Medulla oblongata (tissue), 1 donor: ENCODE results near the gene SGCB.

Experiments used
- DNase-seq: peaks from one replicate; pipeline ENCODE4 v3.0.0-alpha.2; 2015; ENCODE audit errors: extremely low spot score

Gene SGCB

GRCh38 chr4:52019936-52020657 is 18.0 kb downstream of the SGCB start, which contains the start of gene LRRC66:
Gene LRRC66, minus strand, starts transcription at chr4:52020363. Its CDS starts 2,750 bp downstream, at chr4:52017613.
- no peak for DNase-seq

- no peak for DNase-seq
Observed at GRCh38 chr4:52017814-52018213, 20.3 kb downstream of the SGCB start.

DNA sequence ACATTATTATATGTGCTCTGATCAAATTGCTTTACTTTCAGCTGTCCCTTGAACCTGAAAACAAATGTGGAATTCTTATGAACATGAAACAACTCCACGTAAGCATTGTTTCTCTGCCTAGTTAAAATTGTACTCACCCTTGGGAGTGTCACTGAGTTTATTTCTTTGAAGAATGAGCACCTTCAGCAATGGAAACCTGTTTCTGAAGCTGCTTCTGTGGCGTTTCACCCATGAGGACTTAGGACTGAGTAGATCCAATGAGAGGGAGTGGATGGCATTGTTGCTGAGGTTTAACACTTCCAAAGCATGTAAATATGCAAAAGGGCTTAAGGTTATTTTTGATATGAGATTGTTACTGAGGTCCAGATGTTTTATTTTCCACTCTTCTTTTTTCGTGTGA is 21.1 kb downstream of the SGCB start:
- no peak for DNase-seq

- peak; percentile 31 for DNase-seq
Observed at GRCh38 chr4:52015366-52015765, 22.7 kb downstream of the SGCB start.

GRCh38 chr4:52014903-52015302 is 23.2 kb downstream of the SGCB start:
- no peak for DNase-seq

- no peak for DNase-seq
Observed at GRCh38 chr4:52012651-52013050, 25.4 kb downstream of the SGCB start.

DNA sequence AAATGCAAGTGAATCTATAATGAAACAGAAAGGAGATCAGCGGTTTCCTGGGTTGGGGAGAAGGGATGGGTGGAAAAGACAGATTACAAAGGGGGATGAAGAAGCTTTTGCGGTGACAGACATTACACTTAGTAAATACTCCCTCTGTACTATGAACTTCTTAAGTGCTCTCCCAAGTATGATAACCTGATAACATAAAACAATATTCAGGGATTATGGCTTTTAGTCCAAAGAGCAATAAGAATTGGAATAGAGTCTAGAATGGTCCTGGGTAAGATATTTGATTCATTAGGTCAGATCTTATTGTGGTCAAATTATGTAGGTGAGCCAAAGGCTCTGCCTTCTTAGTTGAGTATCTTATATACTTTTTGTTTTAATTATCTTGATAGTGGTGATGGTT is 27.1 kb downstream of the SGCB start:
- DNase-seq, result no peak

GRCh38 chr4:52006887-52007286 is 31.2 kb downstream of the SGCB start:
- no peak for DNase-seq

DNA sequence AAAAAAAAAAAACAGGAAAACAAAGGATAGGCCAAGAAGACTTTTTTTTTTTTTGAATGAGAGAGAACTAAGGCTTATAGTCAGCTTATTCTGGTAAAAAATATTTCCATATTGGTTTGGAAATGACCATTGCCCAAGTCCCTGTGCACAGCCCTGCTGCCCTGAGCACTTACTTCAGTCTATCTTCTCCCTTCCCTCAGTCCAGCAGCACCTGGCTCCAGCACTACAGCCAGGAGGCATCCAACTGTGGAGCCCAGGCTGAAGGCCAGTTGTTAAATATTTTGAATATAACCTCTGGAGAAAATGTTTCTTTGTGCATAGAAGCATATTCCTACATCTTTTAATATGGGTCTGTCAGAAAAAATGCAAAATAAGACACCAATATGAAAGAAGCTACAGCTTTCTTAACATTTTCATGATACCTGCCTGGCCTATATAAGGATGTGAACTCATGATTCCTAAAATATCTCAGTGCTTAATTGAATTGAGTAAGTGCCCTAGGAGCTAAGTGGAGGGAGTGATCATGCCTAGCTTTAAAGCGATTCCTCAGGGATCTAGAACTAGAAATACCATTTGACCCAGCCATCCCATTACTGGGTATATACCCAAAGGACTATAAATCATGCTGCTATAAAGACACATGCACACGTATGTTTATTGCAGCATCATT is 32.4 kb downstream of the SGCB start:
- no peak for DNase-seq

GRCh38 chr4:52004414-52004813 is 33.7 kb downstream of the SGCB start:
- DNase-seq, result no peak

GRCh38 chr4:52001616-52002015 is 36.5 kb downstream of the SGCB start:
- no peak for DNase-seq

- no peak for DNase-seq
Observed at GRCh38 chr4:51999250-51999649, 38.8 kb downstream of the SGCB start.

GRCh38 chr4:51998837-51999236 is 39.3 kb downstream of the SGCB start:
- no peak for DNase-seq

DNA sequence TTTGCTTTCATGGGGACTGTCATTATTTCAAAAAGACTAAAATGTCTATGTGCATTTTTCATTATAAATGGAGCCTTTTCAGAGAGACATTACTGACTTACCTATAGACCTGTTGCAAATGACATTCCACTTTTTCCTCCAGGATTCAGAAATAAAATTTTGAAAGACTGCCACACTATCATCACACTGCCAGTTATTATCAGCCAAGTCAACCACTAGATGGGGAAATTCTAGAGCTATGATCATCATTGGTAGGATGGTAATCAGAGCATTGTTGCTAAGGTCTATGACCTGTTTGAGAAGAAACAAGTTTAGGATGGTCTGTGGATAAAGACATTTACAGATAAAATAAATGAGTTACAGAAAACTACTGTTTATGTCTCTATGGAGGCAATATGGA is 40.5 kb downstream of the SGCB start:
- DNase-seq, result no peak

DNA sequence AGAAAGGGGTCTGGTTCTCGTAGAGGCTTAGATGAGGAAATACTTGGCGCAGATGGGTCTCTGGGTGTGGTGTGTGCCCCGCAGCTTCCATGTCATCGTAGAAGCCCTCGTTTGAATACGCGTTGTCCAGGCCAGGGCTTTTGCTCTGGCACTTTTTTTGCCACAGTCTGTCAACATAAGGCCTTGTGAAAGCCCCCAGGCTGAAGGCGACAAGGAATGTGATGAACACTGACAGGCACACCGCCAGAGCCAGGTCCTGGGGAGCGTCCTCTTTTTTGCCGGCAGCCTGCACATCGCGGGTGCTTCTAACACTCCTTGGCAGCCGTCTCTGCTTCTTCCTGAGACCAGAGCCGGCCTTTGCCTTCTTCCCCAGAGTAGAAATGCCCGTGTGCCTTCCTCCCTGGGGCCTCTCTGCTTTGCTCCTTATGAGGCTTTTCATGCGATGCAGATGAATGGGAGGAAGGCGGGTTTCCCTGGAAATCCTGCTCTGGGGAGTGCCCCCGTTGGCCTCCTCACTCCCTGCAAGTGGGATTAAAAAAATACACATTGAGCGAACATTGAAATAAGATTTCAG is 42.4 kb downstream of the SGCB start:
- no peak for DNase-seq
